Nephron progenitor cell (in vitro differentiated cells): ENCODE measurements around the gene ANKRD33.
"Not testable (repeated sequence)": the region's sequence is repeated elsewhere in the genome, so short reads cannot be mapped to it uniquely, and the experiment has no call there.

Experiments
- DNase-seq: peaks from one replicate; pipeline ENCODE4 v3.0.0; 2021
- H3K27ac Mint-ChIP-seq: 2 replicates; pipeline ENCODE4 v1.8.0; 2021; ENCODE audit warnings: mild to moderate bottlenecking, moderate library complexity, mixed read lengths
- H3K27me3 Mint-ChIP-seq: 2 replicates; pipeline ENCODE4 v1.8.0; 2021; ENCODE audit warnings: mild to moderate bottlenecking, low read depth, mixed read lengths; ENCODE audit not compliant: poor library complexity
- H3K36me3 Mint-ChIP-seq: 2 replicates; pipeline ENCODE4 v1.8.0; 2021; ENCODE audit warnings: low read depth, mixed read lengths
- H3K4me1 Mint-ChIP-seq: 2 replicates; pipeline ENCODE4 v1.8.0; 2021; ENCODE audit warnings: mixed read lengths
- H3K4me3 Mint-ChIP-seq: 2 replicates; pipeline ENCODE4 v1.8.0; 2021; ENCODE audit warnings: mild to moderate bottlenecking, moderate library complexity, mixed read lengths
- H3K9me3 Mint-ChIP-seq: 2 replicates; pipeline ENCODE4 v1.8.0; 2021; ENCODE audit warnings: mild to moderate bottlenecking, moderate library complexity, mixed read lengths
- CTCF ChIP-seq: fragments of 200-600 bp; sonication (generic); IDR thresholded peaks from 2 replicates; pipeline ENCODE4 v1.5.0; 2021; ENCODE audit warnings: antibody characterized with exemption

Gene ANKRD33

DNA sequence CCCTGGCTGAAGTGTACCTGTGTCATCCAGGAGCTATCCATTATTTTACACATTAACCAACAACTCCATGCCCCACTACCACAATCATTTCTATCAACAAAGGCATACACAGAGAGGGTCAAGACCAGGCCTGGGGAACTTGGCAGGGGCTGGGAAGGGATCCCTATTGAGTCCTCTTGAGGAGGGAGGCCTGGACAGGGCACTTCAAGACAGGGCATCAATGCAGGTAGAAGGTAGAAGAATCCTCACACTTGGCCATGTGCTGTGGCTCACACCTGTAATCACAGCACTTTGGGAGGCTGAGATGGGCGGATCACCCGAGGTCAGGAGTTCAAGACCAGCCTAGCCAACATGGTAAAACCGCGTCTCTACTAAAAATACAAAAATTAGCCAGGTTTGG, 13.4 kb upstream of the ANKRD33 start:
- Mint-ChIP-seq H3K4me3 (no peak overlapping the region), H3K4me1 (peaks cover 55% of the 10 kb centered on the region), H3K9me3 (no peaks in the 10 kb centered on the region), H3K36me3 (no peaks in the 10 kb centered on the region), H3K27ac (no peak overlapping the region), H3K27me3 (peaks cover 5% of the 10 kb centered on the region)
- no peak for DNase-seq
- no peak for TF ChIP-seq CTCF

GRCh38 chr12:51879102-51879501, 8.8 kb upstream of the ANKRD33 start:
- H3K27ac Mint-ChIP-seq = no peak overlapping the region
- peaks cover 9% of the 10 kb centered on the region for H3K4me1 Mint-ChIP-seq
- no peaks in the 10 kb centered on the region for H3K9me3 Mint-ChIP-seq
- no peak for DNase-seq
- H3K36me3 Mint-ChIP-seq = no peaks in the 10 kb centered on the region
- peaks cover 8% of the 10 kb centered on the region for H3K27me3 Mint-ChIP-seq
- TF ChIP-seq CTCF = no peak
- H3K4me3 Mint-ChIP-seq = no peak overlapping the region

DNA sequence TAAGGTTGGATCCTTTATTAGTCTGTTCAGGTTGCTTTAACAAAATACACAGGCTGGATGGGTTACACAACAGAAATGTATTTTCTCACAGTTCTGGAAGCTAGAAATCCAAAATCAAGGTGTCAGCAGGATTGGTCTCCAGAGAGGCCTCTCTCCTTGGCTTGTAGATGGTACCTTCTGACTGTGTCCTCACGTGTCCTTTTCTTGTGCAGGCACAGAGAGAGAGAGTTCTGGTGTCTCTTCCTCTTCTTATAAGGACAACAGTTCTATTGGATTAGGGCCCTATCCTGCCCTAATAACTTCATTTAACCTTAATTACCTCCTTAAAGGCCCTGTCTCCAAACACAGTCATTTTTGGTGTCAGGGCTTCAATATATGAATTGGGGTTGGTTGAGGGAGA, 4.6 kb upstream of the ANKRD33 start:
- Mint-ChIP-seq H3K4me3 (no peak overlapping the region), H3K36me3 (no peaks in the 10 kb centered on the region), H3K4me1 (peaks cover 18% of the 10 kb centered on the region), H3K27me3 (peaks cover 15% of the 10 kb centered on the region), H3K9me3 (no peaks in the 10 kb centered on the region), H3K27ac (no peak overlapping the region)
- TF ChIP-seq CTCF = no peak
- no peak for DNase-seq

- no peak overlapping the region for H3K27ac Mint-ChIP-seq
- no peak for TF ChIP-seq CTCF
- peaks cover 19% of the 10 kb centered on the region for H3K27me3 Mint-ChIP-seq
- no peaks in the 10 kb centered on the region for H3K36me3 Mint-ChIP-seq
- H3K9me3 Mint-ChIP-seq = no peaks in the 10 kb centered on the region
- H3K4me3 Mint-ChIP-seq = no peak overlapping the region
- peaks cover 19% of the 10 kb centered on the region for H3K4me1 Mint-ChIP-seq
- no peak for DNase-seq
These were observed 3.8 kb upstream of the ANKRD33 start for GRCh38 chr12:51883998-51884675.

- H3K27ac Mint-ChIP-seq = no peak overlapping the region
- no peaks in the 10 kb centered on the region for H3K36me3 Mint-ChIP-seq
- H3K9me3 Mint-ChIP-seq = no peaks in the 10 kb centered on the region
- DNase-seq = no peak
- peaks cover 25% of the 10 kb centered on the region for H3K4me1 Mint-ChIP-seq
- peaks cover 16% of the 10 kb centered on the region for H3K27me3 Mint-ChIP-seq
- H3K4me3 Mint-ChIP-seq = no peak overlapping the region
- no peak for TF ChIP-seq CTCF
These were observed 3.1 kb upstream of the ANKRD33 start for GRCh38 chr12:51884676-51885229.

- not testable (repeated sequence) for H3K4me3 Mint-ChIP-seq, H3K36me3 Mint-ChIP-seq, DNase-seq, H3K9me3 Mint-ChIP-seq
- peaks cover 25% of the 10 kb centered on the region for H3K4me1 Mint-ChIP-seq
- H3K27ac Mint-ChIP-seq = peak overlapping the region; percentile 45
- peaks cover 15% of the 10 kb centered on the region for H3K27me3 Mint-ChIP-seq
These were observed 2.4 kb upstream of the ANKRD33 start for GRCh38 chr12:51885294-51886020.
